Astrocyte of the cerebellum (primary cell): ENCODE data around the gene TRPC1.

Experiments used
- DNase-seq: peaks from one replicate; pipeline ENCODE4 v3.0.0-alpha.2; 2011; ENCODE audit warnings: low read depth
- H3K4me3 ChIP-seq: 2 replicates; pipeline ENCODE4 v1.5.1; 2011; ENCODE audit warnings: mild to moderate bottlenecking, low read depth, low read length, moderate library complexity
- CTCF ChIP-seq: IDR thresholded peaks from 2 replicates; pipeline ENCODE4 v1.5.1; 2012; ENCODE audit warnings: low read length, low read depth, moderate library complexity, mild to moderate bottlenecking; ENCODE audit errors: missing control alignments
- in situ Hi-C: cut with HindIII; loops from 2 replicates; pipeline ENCODE4 v1.10.0; 2017; ENCODE audit warnings: low sequenced_read_pairs

Gene TRPC1

DNA sequence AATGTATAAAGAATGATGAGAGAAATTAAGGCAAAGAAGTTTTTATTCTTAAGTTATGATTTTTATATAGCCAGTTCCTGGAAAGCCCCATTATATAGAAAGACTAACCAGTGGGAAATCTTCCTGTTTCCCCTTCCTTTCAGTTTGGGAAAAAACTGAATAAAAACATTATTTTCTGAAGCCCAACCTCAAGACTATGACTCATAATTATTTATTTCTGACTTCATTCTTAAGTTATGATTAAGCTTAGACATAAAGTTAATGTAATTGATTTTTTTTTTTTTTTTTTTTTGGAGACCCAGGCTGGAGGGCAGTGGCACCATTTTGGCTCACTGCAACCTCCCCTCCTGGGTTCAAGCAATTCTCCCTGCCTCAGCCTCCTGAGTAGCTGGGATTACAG, 55.8 kb downstream of the TRPC1 start:
- H3K4me3 ChIP-seq, result no peak overlapping the region
- no peak for DNase-seq
- no peak for TF ChIP-seq CTCF
- in situ Hi-C loops, result no loop called here

GRCh38 chr3:142782616-142783015, 58.8 kb downstream of the TRPC1 start:
- no peak overlapping the region for H3K4me3 ChIP-seq
- no peak for DNase-seq
- TF ChIP-seq CTCF, result no peak
- in situ Hi-C loops, result no loop called here

DNA sequence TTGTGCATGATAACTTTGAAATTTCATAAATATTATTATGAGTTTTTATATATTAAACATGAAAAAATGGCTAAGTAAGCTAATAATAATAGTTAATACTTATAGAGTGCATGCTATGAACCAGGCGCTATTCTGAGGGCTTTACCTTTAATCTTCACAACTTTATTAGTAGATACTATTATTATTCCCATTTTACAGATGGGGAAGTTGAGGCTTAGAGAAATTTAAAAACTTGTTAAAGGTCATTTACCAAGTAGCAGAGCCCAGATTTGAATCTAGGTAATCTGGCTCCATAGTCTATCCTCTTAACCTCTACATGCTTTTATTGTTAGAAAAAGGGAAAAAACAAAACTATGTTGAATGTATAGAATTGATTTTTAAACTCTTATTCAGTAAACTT, 60.4 kb downstream of the TRPC1 start:
- DNase-seq, result no peak
- H3K4me3 ChIP-seq, result no peak overlapping the region
- TF ChIP-seq CTCF, result no peak
- in situ Hi-C loops, result no loop called here

DNA sequence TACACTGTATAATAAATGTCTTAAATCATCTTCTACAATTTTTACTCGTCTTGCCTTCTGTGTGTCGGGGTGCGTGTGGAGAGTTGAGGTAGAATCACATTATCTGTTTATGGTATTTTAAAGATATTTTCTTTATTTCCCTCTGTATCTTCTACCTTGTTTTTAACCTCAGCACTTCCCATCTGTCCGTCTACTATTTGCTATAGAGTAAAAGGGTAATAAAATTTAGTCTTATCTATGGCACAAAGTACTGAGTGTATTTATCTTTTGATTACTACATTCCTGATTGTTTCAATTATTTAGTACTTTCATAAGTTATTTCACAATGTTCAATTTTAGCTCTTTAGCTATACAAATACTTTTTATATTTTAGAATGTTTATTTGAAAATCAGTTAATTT, 62.2 kb downstream of the TRPC1 start:
- DNase-seq, result no peak
- TF ChIP-seq CTCF, result no peak
- in situ Hi-C loops, result no loop called here

GRCh38 chr3:142787719-142788118, 63.9 kb downstream of the TRPC1 start:
- no peak for TF ChIP-seq CTCF

More for the DNA sequence above, 62.2 kb downstream of the TRPC1 start:
- H3K4me3 ChIP-seq, result no peak overlapping the region

DNA sequence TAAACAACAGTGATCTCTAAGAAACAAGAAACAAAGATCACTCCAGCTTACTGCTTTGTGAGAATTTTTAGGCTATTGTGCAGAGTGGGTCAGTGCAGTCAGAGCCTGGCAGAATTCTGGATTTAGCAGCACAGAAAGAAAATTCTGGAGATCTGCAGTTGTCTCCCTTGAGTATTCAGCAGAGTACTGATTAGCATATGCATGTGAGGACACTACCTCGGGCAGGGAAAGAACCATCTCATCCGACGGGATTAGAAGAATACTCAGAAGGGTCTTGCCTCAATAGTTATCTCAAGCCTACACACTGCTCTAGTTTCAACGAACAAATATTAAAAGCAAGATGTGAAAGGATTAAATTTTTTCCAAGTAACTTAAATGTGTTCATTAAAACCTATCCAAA, 70.7 kb downstream of the TRPC1 start:
- in situ Hi-C loops, result no loop called here

More at GRCh38 chr3:142787719-142788118, 63.9 kb downstream of the TRPC1 start:
- in situ Hi-C loops, result no loop called here
- no peak for DNase-seq
- H3K4me3 ChIP-seq, result no peak overlapping the region

More for the DNA sequence above, 70.7 kb downstream of the TRPC1 start:
- no peak for DNase-seq
- H3K4me3 ChIP-seq, result no peak overlapping the region
- TF ChIP-seq CTCF, result no peak
